GM19043 (cell line): ENCODE data around the gene E2F1.

Experiments
- ATAC-seq: cut with Tn5 transposase; IDR thresholded peaks from one replicate; pipeline ENCODE4 v1.9.1; 2021; ENCODE audit warnings: low read depth; ENCODE audit not compliant: unreplicated experiment

The E2F1 gene

GRCh38 chr20:33688938-33689424, 2.8 kb upstream of the E2F1 start:
- ATAC-seq, result no peak

GRCh38 chr20:33687993-33688937, 2.1 kb upstream of the E2F1 start:
- ATAC-seq, result no peak

GRCh38 chr20:33687370-33687915, 1.3 kb upstream of the E2F1 start:
- no peak for ATAC-seq

GRCh38 chr20:33686984-33687366, 790 bp upstream of the E2F1 start:
- no peak for ATAC-seq

GRCh38 chr20:33685328-33686099, 671 bp downstream of the E2F1 start:
- peak; percentile 43 for ATAC-seq

- ATAC-seq, result no peak
Measured at GRCh38 chr20:33684533-33685327, 1.5 kb downstream of the E2F1 start.

GRCh38 chr20:33681728-33682353, 4.3 kb downstream of the E2F1 start:
- no peak for ATAC-seq

GRCh38 chr20:33681288-33681687, 4.9 kb downstream of the E2F1 start:
- ATAC-seq, result no peak

- no peak for ATAC-seq
Measured at GRCh38 chr20:33680686-33681085, 5.5 kb downstream of the E2F1 start.

GRCh38 chr20:33679758-33680485, 6.3 kb downstream of the E2F1 start:
- peak; percentile 69 for ATAC-seq

GRCh38 chr20:33677991-33678702, 8.0 kb downstream of the E2F1 start:
- ATAC-seq, result no peak

GRCh38 chr20:33676652-33677645, 9.2 kb downstream of the E2F1 start:
- ATAC-seq, result no peak

- no peak for ATAC-seq
Measured at GRCh38 chr20:33676121-33676520, 10.1 kb downstream of the E2F1 start.

GRCh38 chr20:33675136-33675959, 10.8 kb downstream of the E2F1 start:
- no peak for ATAC-seq

GRCh38 chr20:33674294-33675135, 11.7 kb downstream of the E2F1 start, which contains the start of gene NECAB3:
Gene NECAB3 (minus strand): TSS chr20:33674428. CDS start chr20:33674352, 76 bp downstream.
- peak; percentile 73 for ATAC-seq
